ENCODE measurements around the gene ITIH5.
"Not testable (repeated sequence)": the region's sequence is repeated elsewhere in the genome, so short reads cannot be mapped to it uniquely, and the experiment has no call there.

Gene ITIH5

DNA sequence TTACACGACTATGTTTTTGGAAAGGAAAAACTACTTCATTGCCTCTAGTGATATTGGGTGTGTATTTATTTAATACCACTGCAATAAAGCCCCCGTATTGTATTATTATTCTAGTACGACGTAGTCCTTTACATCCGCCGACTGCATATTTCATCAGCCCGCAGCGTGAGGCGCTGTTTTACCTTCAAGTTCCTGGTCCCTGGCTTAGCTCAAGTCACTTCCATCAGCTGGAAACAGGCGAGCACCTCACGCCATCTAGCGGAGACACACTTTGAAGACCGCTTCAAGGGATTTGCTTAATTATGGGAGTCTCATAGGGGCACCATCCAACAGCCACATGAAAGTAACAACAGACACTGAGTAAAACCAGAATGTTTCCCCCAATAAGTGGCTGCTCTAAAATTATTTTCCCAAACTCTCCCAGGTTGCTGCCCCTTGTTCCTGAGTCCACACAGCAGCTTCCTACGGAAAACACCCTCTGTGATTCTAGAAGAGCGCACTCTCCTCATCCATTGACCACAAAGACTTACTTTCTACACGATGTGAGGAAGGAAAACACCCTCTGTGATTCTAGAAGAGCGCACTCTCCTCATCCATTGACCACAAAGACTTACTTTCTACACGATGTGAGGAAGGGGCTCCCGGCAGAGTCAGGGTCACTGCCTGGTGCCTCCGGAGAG, 20.6 kb upstream of the ITIH5 start:
- DNase-seq = peak; percentile 94

DNA sequence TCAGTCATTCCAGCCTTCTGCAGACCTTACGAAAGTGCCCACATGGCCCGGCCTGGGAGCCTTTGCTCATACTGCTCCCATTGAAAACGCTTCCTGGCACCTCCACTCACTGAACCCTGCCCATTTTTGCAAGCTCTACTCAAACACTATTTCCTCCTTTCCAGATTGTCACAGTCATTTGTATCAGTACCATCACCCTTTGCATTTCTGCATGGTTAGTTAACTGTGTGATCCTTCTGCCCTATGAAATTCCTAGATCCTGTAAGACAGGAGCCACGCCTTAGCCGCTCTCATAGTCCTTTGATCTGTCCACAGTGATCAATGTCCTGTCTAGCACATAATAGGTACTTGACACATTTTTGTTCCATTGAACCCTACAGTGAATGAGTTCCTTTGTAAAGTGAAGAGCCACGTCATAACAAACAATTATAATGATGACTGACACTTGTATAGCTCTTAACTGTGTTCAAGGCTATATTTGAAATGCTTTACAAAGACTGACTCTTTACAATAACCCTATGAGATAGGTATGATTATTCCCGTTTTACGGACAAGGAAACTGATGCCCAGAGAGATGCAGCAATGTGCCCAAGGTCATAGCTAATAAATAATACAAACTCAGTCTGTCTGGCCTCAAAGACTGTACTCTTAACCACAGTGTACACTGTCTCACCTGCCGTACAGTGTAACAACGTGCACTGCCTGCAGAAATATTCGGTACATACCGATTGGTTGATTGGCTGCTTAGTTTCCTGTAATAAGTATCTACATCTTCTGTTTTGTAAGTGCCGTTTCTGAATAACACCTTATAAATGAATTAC, 19.8 kb upstream of the ITIH5 start:
- peak; percentile 91 for DNase-seq

GRCh38 chr10:7680078-7680477, 13.3 kb upstream of the ITIH5 start:
- not testable (repeated sequence) for DNase-seq

DNA sequence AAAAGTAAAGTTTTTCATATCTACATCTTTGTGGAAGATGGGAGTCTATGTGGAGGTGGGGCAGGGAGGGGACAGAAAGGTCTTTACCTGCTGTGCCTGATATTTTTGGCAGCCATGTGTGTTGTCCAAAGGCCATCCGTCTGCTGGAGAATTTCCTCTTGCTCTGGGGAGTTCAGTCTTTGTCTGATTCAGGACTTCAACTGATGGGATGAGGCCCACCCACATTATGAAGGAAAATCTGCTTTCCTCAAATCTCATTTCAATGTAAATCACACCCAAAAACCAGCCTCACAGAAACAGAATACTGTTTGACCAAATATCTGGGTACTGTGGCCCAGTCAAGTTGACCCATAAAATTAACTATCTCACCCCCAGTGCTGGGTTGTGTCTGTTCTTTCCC, 12.5 kb upstream of the ITIH5 start:
- DNase-seq = no peak

DNA sequence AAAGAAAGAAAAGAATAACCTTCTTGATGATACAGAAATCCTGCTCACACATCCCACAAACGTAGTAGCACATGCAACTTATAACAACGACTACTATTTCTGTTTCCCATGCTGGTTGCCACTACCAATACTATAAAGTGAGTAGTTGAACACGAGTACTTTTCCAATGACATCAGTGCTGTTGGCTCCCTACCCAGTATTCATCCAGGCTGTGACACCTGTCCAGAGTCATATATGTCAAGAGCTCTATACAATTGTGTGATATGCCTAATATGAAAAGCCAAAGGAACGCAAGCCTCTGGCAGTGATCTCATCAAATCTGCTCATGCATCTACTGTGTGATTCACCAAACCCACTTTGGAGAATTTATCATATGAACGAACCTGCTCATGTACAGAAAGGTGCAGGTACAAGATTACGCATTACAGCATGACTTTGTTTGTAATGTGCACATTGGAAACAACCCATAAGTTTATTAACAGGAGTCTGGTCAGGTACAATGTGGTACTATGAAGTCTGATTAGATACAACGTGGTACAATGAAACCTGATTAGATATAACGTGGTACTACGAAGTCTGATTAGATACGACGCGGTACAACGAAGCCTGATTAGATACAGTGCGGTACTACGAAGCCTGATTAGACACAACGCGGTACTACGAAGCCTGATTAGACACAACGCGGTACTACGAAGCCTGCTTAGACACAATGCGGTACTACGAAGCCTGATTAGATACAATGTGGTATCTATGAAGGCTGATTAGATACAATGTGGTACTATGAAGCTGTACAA, 5.8 kb upstream of the ITIH5 start:
- peak; percentile 15 for DNase-seq

DNA sequence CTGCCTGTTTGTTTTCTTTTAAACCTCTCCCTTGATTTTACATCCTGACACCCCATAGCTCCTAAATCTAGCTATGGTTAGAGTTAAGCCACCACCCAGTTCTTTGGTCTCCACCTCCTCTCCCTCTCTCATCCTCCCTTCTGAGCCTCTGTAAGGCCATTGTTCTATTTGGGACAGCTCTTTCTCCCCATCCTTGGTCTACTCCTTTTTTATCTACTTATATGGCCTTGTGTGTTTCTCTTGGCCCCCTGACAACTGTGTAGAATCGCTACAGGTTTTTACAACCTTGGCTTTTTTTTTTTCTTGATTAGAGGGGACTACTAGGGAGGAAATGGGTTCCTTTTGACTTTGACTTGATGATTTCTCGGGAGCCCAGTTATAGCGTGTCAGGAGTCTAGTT, 3.4 kb upstream of the ITIH5 start:
- DNase-seq = no peak

- peak; percentile 53 for DNase-seq
Measured at GRCh38 chr10:7667262-7668141, 736 bp upstream of the ITIH5 start.

DNA sequence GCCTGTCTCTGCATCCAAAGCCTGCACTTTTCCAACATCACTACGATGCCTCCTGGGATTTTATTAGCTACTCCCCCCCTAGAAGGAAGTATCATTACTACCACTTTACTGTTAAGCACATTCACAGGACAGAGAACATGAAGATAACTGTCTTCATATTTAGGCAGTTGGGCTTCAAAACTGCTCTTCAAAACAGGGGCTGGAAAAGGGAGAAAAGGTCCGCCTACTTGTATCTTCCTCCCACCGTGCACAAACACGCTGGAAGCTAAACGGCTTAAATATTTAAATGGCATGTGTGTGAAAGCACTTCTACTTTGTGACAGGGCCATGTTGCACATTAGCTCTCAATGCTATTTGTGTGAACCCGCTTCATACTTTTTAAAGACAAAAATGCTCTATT, 999 bp downstream of the ITIH5 start:
- DNase-seq = no peak

DNA sequence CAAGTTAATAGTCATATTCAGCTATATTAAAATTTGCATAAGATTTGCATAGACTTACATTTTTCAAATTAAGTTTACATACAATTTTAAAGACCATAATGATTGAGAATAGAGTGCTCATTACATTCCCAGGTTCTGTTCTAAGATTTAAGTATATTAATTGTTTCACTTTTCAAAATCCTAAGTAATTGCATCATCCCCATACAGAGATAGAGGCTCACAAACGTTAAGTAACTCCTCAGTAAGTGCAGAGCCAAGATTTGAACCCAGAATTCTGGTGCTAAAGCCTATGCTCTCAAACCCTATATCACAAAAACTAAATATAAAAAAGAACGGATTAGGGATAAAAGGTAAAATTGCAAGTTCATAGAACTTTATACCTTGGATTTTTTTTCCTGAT, 2.1 kb downstream of the ITIH5 start:
- no peak for DNase-seq

GRCh38 chr10:7662522-7662921, 4.2 kb downstream of the ITIH5 start:
- no peak for DNase-seq

- DNase-seq = no peak
Measured at GRCh38 chr10:7659560-7659959, 7.2 kb downstream of the ITIH5 start.

DNA sequence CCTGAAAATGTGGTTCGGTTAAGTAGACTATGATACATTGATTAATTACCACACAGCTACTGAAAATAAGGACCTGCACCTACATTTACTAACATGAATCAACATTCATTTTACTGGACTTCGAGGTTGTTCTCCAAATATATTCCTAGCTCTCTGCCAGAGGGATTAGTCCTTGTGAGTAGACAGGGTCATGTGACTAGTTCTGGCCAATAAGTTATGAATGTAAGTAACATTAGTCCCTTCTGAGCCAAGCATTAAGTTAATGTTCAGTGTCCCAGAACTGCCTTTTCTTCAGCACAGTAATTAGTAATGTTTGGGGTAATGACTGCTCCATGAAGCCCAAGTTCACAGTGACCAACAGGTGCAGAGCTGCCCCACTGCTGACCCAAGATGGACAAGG, 9.2 kb downstream of the ITIH5 start:
- no peak for DNase-seq

- DNase-seq = not testable (repeated sequence)
Measured at GRCh38 chr10:7657079-7657478, 9.7 kb downstream of the ITIH5 start.

GRCh38 chr10:7651853-7652470, 14.8 kb downstream of the ITIH5 start:
- DNase-seq = no peak

DNA sequence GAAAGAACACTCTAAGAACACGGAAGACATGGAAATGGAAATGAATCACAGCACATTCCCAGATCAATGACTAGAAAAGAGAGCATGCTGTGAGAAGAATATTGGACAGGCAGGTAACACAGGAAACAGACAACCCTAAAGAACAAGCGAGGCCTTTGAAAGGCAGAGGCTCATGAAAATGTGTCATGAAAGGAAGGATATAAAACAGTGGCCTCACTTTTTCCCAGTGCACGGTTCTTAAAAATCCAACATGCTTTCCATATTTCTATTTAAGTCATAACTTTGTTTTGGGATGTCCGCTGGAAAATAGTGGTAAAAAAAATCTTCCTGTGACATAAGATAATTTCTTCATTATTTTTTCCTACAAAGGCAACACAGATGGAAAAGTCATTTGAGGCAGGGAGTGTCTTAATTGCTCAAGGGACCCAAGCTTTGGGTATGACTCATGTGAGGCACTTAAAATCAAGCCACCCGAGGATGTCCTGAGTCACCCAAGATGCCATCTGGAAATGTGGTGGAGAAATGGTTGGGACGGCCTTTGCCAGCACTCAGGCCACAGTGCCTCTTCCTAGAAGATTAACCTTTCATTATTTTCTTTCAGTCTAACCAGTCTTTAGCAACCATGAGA, 17.0 kb downstream of the ITIH5 start:
- DNase-seq = no peak

DNA sequence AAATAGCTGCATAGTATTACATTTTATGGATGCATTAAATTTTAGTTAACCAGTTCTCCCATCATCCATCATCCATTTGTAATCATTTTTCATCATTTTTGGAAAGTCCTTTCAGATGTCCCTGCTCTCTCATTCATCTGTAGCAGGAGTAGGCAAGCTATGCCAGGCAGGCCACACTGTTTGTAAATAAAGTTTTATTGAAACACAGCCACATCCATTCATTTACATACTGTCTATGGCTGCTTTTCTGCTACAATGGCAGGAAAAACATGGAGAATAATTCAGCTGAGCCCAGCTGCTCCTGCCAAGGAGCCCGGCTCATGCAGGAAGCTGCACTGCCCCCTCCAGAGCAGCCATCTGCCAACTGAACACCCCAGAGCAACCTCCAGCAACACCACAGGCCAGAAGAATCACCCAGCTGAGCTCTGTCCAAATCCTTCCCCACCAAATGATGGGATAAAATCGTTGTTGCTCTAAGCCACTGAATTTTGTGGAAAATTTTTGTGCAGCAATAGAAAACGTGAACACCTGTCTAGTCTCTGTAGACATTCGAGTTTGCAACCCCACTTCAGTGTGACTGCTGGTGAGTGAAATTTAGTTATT, 19.6 kb downstream of the ITIH5 start:
- no peak for DNase-seq

GRCh38 chr10:7642491-7643011, 24.2 kb downstream of the ITIH5 start:
- DNase-seq = no peak

- peak; percentile 72 for DNase-seq
Measured at GRCh38 chr10:7635408-7636125, 31.2 kb downstream of the ITIH5 start.

- DNase-seq = no peak
Measured at GRCh38 chr10:7634142-7634894, 32.4 kb downstream of the ITIH5 start.
